ENCODE results near the gene FXR2.

FXR2 gene

GRCh38 chr17:7548585-7549400 lies 65.9 kb downstream of the FXR2 start, which contains the start of gene TNFSF12:
Gene TNFSF12, plus strand, starts transcription at chr17:7549058. Its CDS starts 96 bp downstream, at chr17:7549154.
- peak; percentile 54 to 68 for DNase-seq

GRCh38 chr17:7544911-7545310 lies 69.8 kb downstream of the FXR2 start:
- DNase-seq, result no peak
